ENCODE measurements around the gene APRT.

DNA sequence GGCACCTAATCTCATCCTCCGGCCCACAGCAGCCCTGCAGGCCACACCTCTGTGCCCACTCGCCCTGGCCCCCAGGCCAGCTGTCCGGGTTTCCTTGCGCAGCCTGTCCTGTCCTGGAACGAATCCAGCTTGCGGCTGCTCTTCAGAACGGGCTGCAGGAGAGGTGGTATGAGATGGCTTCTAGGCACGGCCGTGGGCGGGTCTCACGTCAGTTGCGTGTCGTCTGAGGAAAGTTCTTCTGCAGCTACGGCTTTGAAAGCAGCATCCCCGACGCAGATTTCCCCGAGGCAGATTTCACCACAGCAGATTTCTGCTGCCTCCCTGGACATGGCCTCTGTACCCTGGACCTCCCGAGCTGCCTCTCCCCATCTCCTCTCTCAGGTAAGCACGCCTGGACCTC is 26.8 kb upstream of the APRT start:
- TF ChIP-seq, protein P1, sequence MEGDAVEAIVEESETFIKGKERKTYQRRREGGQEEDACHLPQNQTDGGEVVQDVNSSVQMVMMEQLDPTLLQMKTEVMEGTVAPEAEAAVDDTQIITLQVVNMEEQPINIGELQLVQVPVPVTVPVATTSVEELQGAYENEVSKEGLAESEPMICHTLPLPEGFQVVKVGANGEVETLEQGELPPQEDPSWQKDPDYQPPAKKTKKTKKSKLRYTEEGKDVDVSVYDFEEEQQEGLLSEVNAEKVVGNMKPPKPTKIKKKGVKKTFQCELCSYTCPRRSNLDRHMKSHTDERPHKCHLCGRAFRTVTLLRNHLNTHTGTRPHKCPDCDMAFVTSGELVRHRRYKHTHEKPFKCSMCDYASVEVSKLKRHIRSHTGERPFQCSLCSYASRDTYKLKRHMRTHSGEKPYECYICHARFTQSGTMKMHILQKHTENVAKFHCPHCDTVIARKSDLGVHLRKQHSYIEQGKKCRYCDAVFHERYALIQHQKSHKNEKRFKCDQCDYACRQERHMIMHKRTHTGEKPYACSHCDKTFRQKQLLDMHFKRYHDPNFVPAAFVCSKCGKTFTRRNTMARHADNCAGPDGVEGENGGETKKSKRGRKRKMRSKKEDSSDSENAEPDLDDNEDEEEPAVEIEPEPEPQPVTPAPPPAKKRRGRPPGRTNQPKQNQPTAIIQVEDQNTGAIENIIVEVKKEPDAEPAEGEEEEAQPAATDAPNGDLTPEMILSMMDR (IDR thresholded peaks at IDR 0.05) = no peak
- TF ChIP-seq POLR2A (IDR thresholded peaks at IDR 0.05) = no peak
- TF ChIP-seq EP300 (IDR thresholded peaks at IDR 0.05; ENCODE audit: low read depth) = no peak
- no peak for TF ChIP-seq POLR2AphosphoS5 (IDR thresholded peaks at IDR 0.05)

Data from transverse colon (tissue), 4 donors.